ENCODE results near the gene ADAMTS19.

ADAMTS19 gene

GRCh38 chr5:129474544-129474943 is 14.4 kb downstream of the ADAMTS19 start:
- DNase-seq = no peak

GRCh38 chr5:129476751-129477150 is 16.7 kb downstream of the ADAMTS19 start:
- DNase-seq = no peak

GRCh38 chr5:129477532-129477931 is 17.4 kb downstream of the ADAMTS19 start:
- DNase-seq = no peak

- DNase-seq = no peak
These were observed 21.1 kb downstream of the ADAMTS19 start for GRCh38 chr5:129481161-129481560.

GRCh38 chr5:129496421-129496820 is 36.3 kb downstream of the ADAMTS19 start:
- no peak for DNase-seq

- no peak for DNase-seq
These were observed 36.9 kb downstream of the ADAMTS19 start for GRCh38 chr5:129496864-129497595.

- no peak for DNase-seq
These were observed 39.2 kb downstream of the ADAMTS19 start for GRCh38 chr5:129499208-129499852.

- DNase-seq = no peak
These were observed 40.0 kb downstream of the ADAMTS19 start for GRCh38 chr5:129500101-129500500.

- no peak for DNase-seq
These were observed 46.0 kb downstream of the ADAMTS19 start for GRCh38 chr5:129506086-129506485.

- DNase-seq = no peak
These were observed 46.9 kb downstream of the ADAMTS19 start for GRCh38 chr5:129506950-129507349.

GRCh38 chr5:129507527-129507926 is 47.4 kb downstream of the ADAMTS19 start:
- DNase-seq = no peak

- no peak for DNase-seq
These were observed 48.5 kb downstream of the ADAMTS19 start for GRCh38 chr5:129508606-129509005.

GRCh38 chr5:129509363-129509975 is 49.4 kb downstream of the ADAMTS19 start:
- DNase-seq = no peak

GRCh38 chr5:129511291-129511690 is 51.2 kb downstream of the ADAMTS19 start:
- no peak for DNase-seq

- no peak for DNase-seq
These were observed 81.0 kb downstream of the ADAMTS19 start for GRCh38 chr5:129541051-129541450.

- DNase-seq = no peak
These were observed 81.7 kb downstream of the ADAMTS19 start for GRCh38 chr5:129541648-129542251.

- DNase-seq = no peak
These were observed 87.0 kb downstream of the ADAMTS19 start for GRCh38 chr5:129547137-129547536.

GRCh38 chr5:129554134-129554904 is 94.2 kb downstream of the ADAMTS19 start:
- no peak for DNase-seq

- no peak for DNase-seq
These were observed 103.5 kb downstream of the ADAMTS19 start for GRCh38 chr5:129563585-129563984.

- DNase-seq = no peak
These were observed 109.2 kb downstream of the ADAMTS19 start for GRCh38 chr5:129569295-129569694.

GRCh38 chr5:129572060-129572459 is 112.0 kb downstream of the ADAMTS19 start:
- DNase-seq = no peak

- peak; percentile 15 for DNase-seq
These were observed 124.4 kb downstream of the ADAMTS19 start for GRCh38 chr5:129584496-129584895.
